KMS-11 (cell line): Measurements from ENCODE around the gene PRRC2B.

Experiments
- H2AFZ ChIP-seq: fragments of 200-600 bp; sonication (generic); 2 replicates; pipeline ENCODE4 v1.6.1; 2016; ENCODE audit warnings: antibody characterized with exemption, mixed run types, low read depth
- H3K27ac ChIP-seq: fragments of 200-600 bp; sonication (generic); 2 replicates; pipeline ENCODE4 v1.6.1; 2016; ENCODE audit warnings: mild to moderate bottlenecking, mixed run types
- H3K27me3 ChIP-seq: fragments of 200-600 bp; sonication (generic); 2 replicates; pipeline ENCODE4 v1.6.1; 2017; ENCODE audit warnings: mild to moderate bottlenecking, low read depth, mixed run types, moderate library complexity; ENCODE audit not compliant: insufficient read depth
- H3K36me3 ChIP-seq: fragments of 200-600 bp; sonication (generic); 2 replicates; pipeline ENCODE4 v1.6.1; 2017; ENCODE audit warnings: mild to moderate bottlenecking, mixed run types; ENCODE audit not compliant: insufficient read depth
- H3K4me1 ChIP-seq: fragments of 200-600 bp; sonication (generic); 2 replicates; pipeline ENCODE4 v1.6.1; 2016; ENCODE audit warnings: mild to moderate bottlenecking, low read depth, mixed run types; ENCODE audit not compliant: poor library complexity, severe bottlenecking
- H3K4me2 ChIP-seq: fragments of 200-600 bp; sonication (generic); 2 replicates; pipeline ENCODE4 v1.7.0; 2016; ENCODE audit warnings: mild to moderate bottlenecking, mixed run types
- H3K4me3 ChIP-seq: fragments of 200-600 bp; sonication (generic); IDR thresholded peaks from 2 replicates; pipeline ENCODE4 v1.6.1; 2017; ENCODE audit warnings: low read depth, low read length, mixed read lengths; ENCODE audit not compliant: insufficient read depth
- H3K79me2 ChIP-seq: fragments of 200-600 bp; sonication (generic); 2 replicates; pipeline ENCODE4 v1.6.1; 2016; ENCODE audit warnings: low read depth, mixed run types; ENCODE audit not compliant: insufficient read depth
- H3K9ac ChIP-seq: fragments of 200-600 bp; sonication (generic); 2 replicates; pipeline ENCODE4 v1.6.1; 2016; ENCODE audit warnings: mild to moderate bottlenecking, mixed run types
- H4K20me1 ChIP-seq: fragments of 200-600 bp; sonication (generic); 2 replicates; pipeline ENCODE4 v1.6.1; 2016; ENCODE audit warnings: mild to moderate bottlenecking, mixed run types; ENCODE audit not compliant: insufficient read depth
- CTCF ChIP-seq: fragments of 200-600 bp; sonication (generic); conservative IDR thresholded peaks from 2 replicates; pipeline ENCODE4 v1.6.1; 2017; ENCODE audit warnings: low read depth, mild to moderate bottlenecking, antibody characterized with exemption, low read length, moderate library complexity, mixed read lengths

The PRRC2B gene

GRCh38 chr9:131400627-131401026, 6.7 kb downstream of the PRRC2B start:
- Histone ChIP-seq H3K9ac (no peak overlapping the region), H3K4me1 (peaks cover 84% of the 10 kb centered on the region), H2AFZ (no peak overlapping the region), H3K79me2 (peaks cover 100% of the 10 kb centered on the region), H4K20me1 (peaks cover 98% of the 10 kb centered on the region), H3K4me2 (no peak overlapping the region), H3K27me3 (no peaks in the 10 kb centered on the region), H3K4me3 (no peak overlapping the region), H3K27ac (no peak overlapping the region), H3K36me3 (no peaks in the 10 kb centered on the region)
- TF ChIP-seq CTCF, result no peak

GRCh38 chr9:131402073-131402472, 8.2 kb downstream of the PRRC2B start:
- no peaks in the 10 kb centered on the region for H3K27me3 ChIP-seq
- H3K36me3 ChIP-seq, result no peaks in the 10 kb centered on the region
- peaks cover 100% of the 10 kb centered on the region for H3K79me2 ChIP-seq
- no peak for TF ChIP-seq CTCF
- H3K4me1 ChIP-seq, result peaks cover 83% of the 10 kb centered on the region
- H3K4me2 ChIP-seq, result no peak overlapping the region
- H4K20me1 ChIP-seq, result peaks cover 98% of the 10 kb centered on the region
- no peak overlapping the region for H3K9ac ChIP-seq
- H2AFZ ChIP-seq, result no peak overlapping the region
- no peak overlapping the region for H3K27ac ChIP-seq
- H3K4me3 ChIP-seq, result no peak overlapping the region

- no peak overlapping the region for H3K4me3 ChIP-seq
- H3K27ac ChIP-seq, result no peak overlapping the region
- H3K36me3 ChIP-seq, result no peaks in the 10 kb centered on the region
- no peak overlapping the region for H3K9ac ChIP-seq
- peaks cover 83% of the 10 kb centered on the region for H3K4me1 ChIP-seq
- H3K4me2 ChIP-seq, result no peak overlapping the region
- TF ChIP-seq CTCF, result no peak
- peaks cover 98% of the 10 kb centered on the region for H4K20me1 ChIP-seq
- H2AFZ ChIP-seq, result no peak overlapping the region
- peaks cover 100% of the 10 kb centered on the region for H3K79me2 ChIP-seq
- no peaks in the 10 kb centered on the region for H3K27me3 ChIP-seq
Observed at GRCh38 chr9:131402738-131403492, 9.0 kb downstream of the PRRC2B start.

GRCh38 chr9:131403493-131403773, 9.5 kb downstream of the PRRC2B start:
- peaks cover 83% of the 10 kb centered on the region for H3K4me1 ChIP-seq
- peaks cover 100% of the 10 kb centered on the region for H3K79me2 ChIP-seq
- H3K9ac ChIP-seq, result no peak overlapping the region
- H4K20me1 ChIP-seq, result peaks cover 98% of the 10 kb centered on the region
- H3K27ac ChIP-seq, result no peak overlapping the region
- H3K27me3 ChIP-seq, result no peaks in the 10 kb centered on the region
- TF ChIP-seq CTCF, result no peak
- H3K4me2 ChIP-seq, result no peak overlapping the region
- no peaks in the 10 kb centered on the region for H3K36me3 ChIP-seq
- no peak overlapping the region for H2AFZ ChIP-seq
- no peak overlapping the region for H3K4me3 ChIP-seq
